Measurements from ENCODE around the gene GNG14. TPM values are rescaled to one million over a fixed set of nuclear protein-coding genes. Genes with fewer than 3 reads are reported as not detected.
"Not testable (repeated sequence)": the region's sequence is repeated elsewhere in the genome, so short reads cannot be mapped to it uniquely, and the experiment has no call there.

Gene GNG14
- total and polyA plus RNA-seq, 11 donors, result not detected

DNA sequence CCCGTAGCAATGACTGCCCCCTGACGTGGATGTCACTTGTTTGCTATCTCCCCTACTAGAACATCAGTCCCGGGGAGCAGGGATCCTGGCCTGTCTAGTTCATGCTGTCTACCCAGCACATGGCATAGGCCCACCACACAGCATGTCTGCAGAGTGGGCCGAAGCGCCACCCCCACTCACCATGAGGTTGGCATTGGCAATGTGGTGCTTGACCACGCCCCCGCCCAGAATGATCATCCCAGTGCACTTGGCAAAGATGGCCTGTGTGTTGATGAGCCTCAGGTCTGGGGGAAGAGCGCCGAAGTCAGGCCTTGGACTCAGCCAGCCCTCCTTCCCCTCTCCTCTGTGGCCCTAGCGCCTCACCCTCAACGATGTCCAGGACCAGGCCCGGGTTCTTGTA, 10.9 kb upstream of the GNG14 start:
- WGBS, 4 donors, result 75 to 89% (median 89%) methylated on average over 6 to 12 of the region's 12 CpGs
- H3K9me3 ChIP-seq, result no peaks in the 10 kb centered on the region
- H3K36me3 ChIP-seq, result peaks cover 0 to 83% (median 76%) of the 10 kb centered on the region in 9 donors
- no peak for ATAC-seq
- H3K27me3 ChIP-seq, result no peaks in the 10 kb centered on the region
- no peak for DNase-seq
- intact Hi-C loops (cut with DNase I), result loop anchor here in 4 of 10 donors (5.0 to 10.0 kb wide), 3 partner anchors 115 to 170 kb away; no protein-coding TSS in a partner anchor
- no peak for TF ChIP-seq POLR2A (IDR thresholded peaks at IDR 0.05)
- TF ChIP-seq CTCF (IDR thresholded peaks at IDR 0.05), result no peak
- no peak overlapping the region for H3K27ac ChIP-seq
- peaks cover 0 to 19% (median 7%) of the 10 kb centered on the region in 12 donors for H3K4me1 ChIP-seq
- H3K4me3 ChIP-seq, result no peak overlapping the region

DNA sequence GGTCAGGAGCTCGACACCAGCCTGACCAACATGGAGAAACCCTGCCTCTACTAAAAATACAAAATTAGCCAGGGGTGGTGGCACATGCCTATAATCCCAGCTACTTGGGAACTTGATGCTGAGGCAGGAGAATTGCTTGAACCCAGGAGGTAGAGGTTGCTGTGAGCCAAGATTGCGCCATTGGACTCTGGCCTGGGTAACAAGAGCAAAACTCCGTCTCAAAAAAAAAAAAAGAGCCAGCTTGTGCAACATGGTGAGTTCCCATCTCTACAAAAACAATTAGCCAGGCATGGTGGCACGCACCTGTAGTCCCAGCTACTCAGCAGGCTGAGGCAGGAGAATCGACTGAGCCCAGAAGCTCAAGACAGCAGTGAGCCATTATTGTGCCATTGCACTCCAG, 9.8 kb upstream of the GNG14 start:
- 91 to 94% (median 92%) methylated on average over 5 of the region's 5 CpGs for WGBS, 4 donors
- ATAC-seq, H3K27ac ChIP-seq, H3K4me3 ChIP-seq, H3K27me3 ChIP-seq, DNase-seq, H3K9me3 ChIP-seq: not testable (repeated sequence)
- peaks cover 0 to 71% (median 69%) of the 10 kb centered on the region in 9 donors for H3K36me3 ChIP-seq
- intact Hi-C loops (cut with DNase I), result loop anchor here in 4 of 10 donors (5.0 to 10.0 kb wide), 3 partner anchors 116 to 169 kb away; no protein-coding TSS in a partner anchor
- peaks cover 0 to 23% (median 8%) of the 10 kb centered on the region in 12 donors for H3K4me1 ChIP-seq

DNA sequence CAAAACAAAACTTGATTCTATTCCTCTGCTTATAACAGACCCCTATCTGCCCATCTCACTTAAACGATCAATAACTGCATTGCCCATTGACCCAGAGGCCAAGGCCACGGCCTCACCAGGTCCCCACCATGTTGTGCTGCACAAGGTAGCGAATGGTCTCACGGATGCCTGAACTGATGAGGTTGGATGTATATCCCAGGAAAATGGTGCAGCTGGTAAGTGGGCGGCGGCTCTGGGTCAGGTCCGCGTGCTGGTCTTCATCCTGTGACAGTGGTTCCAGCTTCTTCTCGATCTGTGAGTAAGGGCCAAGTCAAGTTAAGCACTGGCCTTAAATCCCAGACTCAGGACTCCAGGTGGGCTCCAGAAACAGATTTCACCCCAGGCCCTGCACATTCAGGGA, 7.8 kb upstream of the GNG14 start:
- intact Hi-C loops (cut with DNase I), result loop anchor here in 1 of 10 donors (5.0 kb wide), 1 partner anchor 42 kb away; the partner anchor contains the start of gene TNPO2

GRCh38 chr19:12681074-12681987, 6.5 kb upstream of the GNG14 start, which contains the start of gene DHPS:
DHPS (minus strand) TSS chr19:12681880; CDS start chr19:12681766, 114 bp downstream.
- Histone ChIP-seq H3K9me3 (no peaks in the 10 kb centered on the region), H3K4me3 (peak within 1 kb of the TSS; percentile 55 to 99 (median 90)), H3K27ac (peak within 1 kb of the TSS; percentile 80 to 100 (median 95)), H3K36me3 (peaks cover 0 to 39% (median 36%) of the 10 kb centered on the region in 9 donors), H3K4me1 (peaks cover 0 to 21% (median 8%) of the 10 kb centered on the region in 12 donors), H3K27me3 (no peaks in the 10 kb centered on the region)
- TF ChIP-seq CTCF (IDR thresholded peaks at IDR 0.05) (peak in 1 of 12 donors; percentile 20), POLR2A (IDR thresholded peaks at IDR 0.05) (peak in 1 of 2 donors; percentile 27)
- DNase-seq (peak; percentile 90 to 96 (median 95)), ATAC-seq (peak; percentile 89 to 95 (median 90))
- intact Hi-C loops (cut with DNase I), result loop anchor here in 1 of 10 donors (5.0 kb wide), 1 partner anchor 41 kb away; the partner anchor contains the start of gene TNPO2
- WGBS, 4 donors, result 0% methylated on average over 57 to 68 of the region's 68 CpGs

More for the DNA sequence above, 7.8 kb upstream of the GNG14 start:
- Histone ChIP-seq H3K9me3 (no peaks in the 10 kb centered on the region), H3K4me3 (no peak overlapping the region), H3K4me1 (peaks cover 0 to 23% (median 8%) of the 10 kb centered on the region in 12 donors), H3K36me3 (peaks cover 0 to 52% (median 49%) of the 10 kb centered on the region in 9 donors), H3K27me3 (no peaks in the 10 kb centered on the region), H3K27ac (no peak overlapping the region)
- WGBS, 4 donors, result 91 to 96% (median 95%) methylated on average over 9 of the region's 9 CpGs
- ATAC-seq (no peak), DNase-seq (no peak)
- TF ChIP-seq CTCF (IDR thresholded peaks at IDR 0.05) (no peak), POLR2A (IDR thresholded peaks at IDR 0.05) (no peak)
